ENCODE results near the gene ERICH4. TPM values are rescaled to one million over a fixed set of nuclear protein-coding genes. Genes with fewer than 3 reads are reported as not detected.

Gene ERICH4
- total and polyA plus RNA-seq, 2 of the 13 experiments (the other 11 are each of a cell fraction or from before 2014, with no cell fraction given) = 0.40 to 0.64 TPM

DNA sequence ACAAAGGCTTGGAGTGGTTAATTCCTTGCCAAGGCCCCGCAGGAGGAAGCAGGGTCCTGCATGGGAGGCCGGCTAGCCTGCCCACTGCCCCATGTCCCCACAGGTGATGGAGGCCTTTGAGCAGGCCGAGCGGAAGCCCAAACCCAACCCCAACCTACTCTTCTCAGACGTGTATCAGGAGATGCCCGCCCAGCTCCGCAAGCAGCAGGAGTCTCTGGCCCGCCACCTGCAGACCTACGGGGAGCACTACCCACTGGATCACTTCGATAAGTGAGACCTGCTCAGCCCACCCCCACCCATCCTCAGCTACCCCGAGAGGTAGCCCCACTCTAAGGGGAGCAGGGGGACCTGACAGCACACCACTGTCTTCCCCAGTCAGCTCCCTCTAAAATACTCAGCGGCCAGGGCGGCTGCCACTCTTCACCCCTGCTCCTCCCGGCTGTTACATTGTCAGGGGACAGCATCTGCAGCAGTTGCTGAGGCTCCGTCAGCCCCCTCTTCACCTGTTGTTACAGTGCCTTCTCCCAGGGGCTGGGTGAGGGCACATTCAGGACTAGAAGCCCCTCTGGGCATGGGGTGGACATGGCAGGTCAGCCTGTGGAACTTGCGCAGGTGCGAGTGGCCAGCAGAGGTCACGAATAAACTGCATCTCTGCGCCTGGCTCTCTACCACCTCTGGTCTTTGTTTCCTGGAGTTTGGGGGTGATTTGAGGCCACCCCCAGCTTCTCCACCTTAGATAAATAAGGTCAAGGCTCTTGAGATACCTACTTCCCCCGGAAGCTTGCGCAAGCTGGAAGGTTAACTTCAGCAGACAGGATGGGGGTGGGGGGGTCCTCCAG, 18.4 kb upstream of the ERICH4 start (continued):
- TF ChIP-seq GRHL1 (CRISPR knock-in tag; conservative IDR thresholded peaks at IDR 0.05) = no peak
- TF ChIP-seq ZNF75D (CRISPR knock-in tag; IDR thresholded peaks at IDR 0.05; ENCODE audit: borderline replicate concordance) = no peak
- TF ChIP-seq ZNF101 (CRISPR knock-in tag; IDR thresholded peaks at IDR 0.05; ENCODE audit: borderline replicate concordance, low read depth) = no peak
- TF ChIP-seq ZNF546 (CRISPR knock-in tag; conservative IDR thresholded peaks at IDR 0.05) = no peak
- no peak for TF ChIP-seq ZNF337 (CRISPR knock-in tag; IDR thresholded peaks at IDR 0.05; ENCODE audit: borderline replicate concordance, low read depth)
- TF ChIP-seq KMT2A (CRISPR knock-in tag; IDR thresholded peaks at IDR 0.05) = no peak
- peak; percentile 85 for TF ChIP-seq RXRB (CRISPR knock-in tag; IDR thresholded peaks at IDR 0.05; ENCODE audit: borderline replicate concordance)
- TF ChIP-seq, protein P1, sequence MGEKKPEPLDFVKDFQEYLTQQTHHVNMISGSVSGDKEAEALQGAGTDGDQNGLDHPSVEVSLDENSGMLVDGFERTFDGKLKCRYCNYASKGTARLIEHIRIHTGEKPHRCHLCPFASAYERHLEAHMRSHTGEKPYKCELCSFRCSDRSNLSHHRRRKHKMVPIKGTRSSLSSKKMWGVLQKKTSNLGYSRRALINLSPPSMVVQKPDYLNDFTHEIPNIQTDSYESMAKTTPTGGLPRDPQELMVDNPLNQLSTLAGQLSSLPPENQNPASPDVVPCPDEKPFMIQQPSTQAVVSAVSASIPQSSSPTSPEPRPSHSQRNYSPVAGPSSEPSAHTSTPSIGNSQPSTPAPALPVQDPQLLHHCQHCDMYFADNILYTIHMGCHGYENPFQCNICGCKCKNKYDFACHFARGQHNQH (CRISPR knock-in tag; IDR thresholded peaks at IDR 0.05) = no peak
- peak; percentile 62 for TF ChIP-seq ZBTB33 (CRISPR knock-in tag; IDR thresholded peaks at IDR 0.05)
- TF ChIP-seq ZSCAN22 (CRISPR knock-in tag; IDR thresholded peaks at IDR 0.05) = no peak
- no peak for TF ChIP-seq FOSL2 (CRISPR knock-in tag; IDR thresholded peaks at IDR 0.05)
- no peak for TF ChIP-seq NFIC (IDR thresholded peaks at IDR 0.05; ENCODE audit: low read length)
- TF ChIP-seq TARDBP (CRISPR knock-in tag; IDR thresholded peaks at IDR 0.05) = 0 out of 2 replicates have a peak, but pooled peaks have one; percentile 21
- TF ChIP-seq ZFX (CRISPR knock-in tag; IDR thresholded peaks at IDR 0.05; ENCODE audit: low read depth) = no peak
- TF ChIP-seq MEIS1 (CRISPR knock-in tag; IDR thresholded peaks at IDR 0.05; ENCODE audit: borderline replicate concordance) = no peak
- TF ChIP-seq ZKSCAN5 (CRISPR knock-in tag; IDR thresholded peaks at IDR 0.05) = no peak
- no peak for TF ChIP-seq ZNF644 (CRISPR knock-in tag; IDR thresholded peaks at IDR 0.05; ENCODE audit: low read depth)
- TF ChIP-seq ZNF562 (CRISPR knock-in tag; IDR thresholded peaks at IDR 0.05; ENCODE audit: borderline replicate concordance) = no peak
- TF ChIP-seq, protein P2, sequence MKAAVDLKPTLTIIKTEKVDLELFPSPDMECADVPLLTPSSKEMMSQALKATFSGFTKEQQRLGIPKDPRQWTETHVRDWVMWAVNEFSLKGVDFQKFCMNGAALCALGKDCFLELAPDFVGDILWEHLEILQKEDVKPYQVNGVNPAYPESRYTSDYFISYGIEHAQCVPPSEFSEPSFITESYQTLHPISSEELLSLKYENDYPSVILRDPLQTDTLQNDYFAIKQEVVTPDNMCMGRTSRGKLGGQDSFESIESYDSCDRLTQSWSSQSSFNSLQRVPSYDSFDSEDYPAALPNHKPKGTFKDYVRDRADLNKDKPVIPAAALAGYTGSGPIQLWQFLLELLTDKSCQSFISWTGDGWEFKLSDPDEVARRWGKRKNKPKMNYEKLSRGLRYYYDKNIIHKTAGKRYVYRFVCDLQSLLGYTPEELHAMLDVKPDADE (CRISPR knock-in tag; IDR thresholded peaks at IDR 0.05) = no peak
- TF ChIP-seq HDAC2 (CRISPR knock-in tag; IDR thresholded peaks at IDR 0.05) = 0 out of 2 replicates have a peak, but pooled peaks have one; percentile 18
- TF ChIP-seq ZNF281 (CRISPR knock-in tag; IDR thresholded peaks at IDR 0.05; ENCODE audit: borderline replicate concordance) = peak; percentile 19; the same call in 1 of the 2 replicates

All from HepG2 (cell line).